SK-N-SH (cell line): Measurements from ENCODE around the gene ESRRA. TPM values are rescaled to one million over a fixed set of nuclear protein-coding genes. Genes with fewer than 3 reads are reported as not detected.

ENCODE experiments used
- CTCF ChIA-PET: fragments of 300-600, 350-600 bp; formaldehyde crosslinking; extraction: SDS; loops from one replicate; lab custom pipeline; 2021; lab: Yijun Ruan, JAX
- POLR2A ChIA-PET: fragments of 350-600 bp; sonication (Branson Sonifier 250); formaldehyde crosslinking; extraction: SDS; loops from one replicate; lab custom pipeline; 2020; ENCODE audit warnings: antibody characterized with exemption, inconsistent platforms; lab: Yijun Ruan, JAX
- DNase-seq: peaks from one replicate; pipeline ENCODE4 v3.0.0; 2012
- H2AFZ ChIP-seq: fragments of 200-600 bp; sonication (generic); 2 replicates; pipeline ENCODE4 v1.8.1; 2016; ENCODE audit warnings: antibody characterized with exemption, mild to moderate bottlenecking, low read depth
- H3F3A ChIP-seq: fragments of 200-600 bp; sonication (generic); replicated peaks from 2 replicates; pipeline ENCODE3; 2016; ENCODE audit warnings: antibody characterized with exemption, mild to moderate bottlenecking; ENCODE audit not compliant: insufficient read depth
- H3K27ac ChIP-seq, 2 experiments: fragments of 200-500 bp in 1 of 2; fragments of 200-600 bp in 1 of 2; sonication (Bioruptor generic) in 1 of 2; sonication (generic), shearing (Covaris generic) in 1 of 2; 2 replicates each; pipeline versions ENCODE4 v1.5.1 to v1.6.1; 2014 to 2016; ENCODE audit warnings: low read depth in 2 of 2, inconsistent platforms in 1 of 2, low read length in 1 of 2, mild to moderate bottlenecking in 1 of 2, mixed read lengths in 1 of 2
- H3K27me3 ChIP-seq: fragments of 200-600 bp; sonication (generic), shearing (Covaris generic); 2 replicates; pipeline ENCODE4 v1.6.1; 2016; ENCODE audit warnings: mixed run types; ENCODE audit not compliant: insufficient read depth
- H3K36me3 ChIP-seq, 2 experiments: fragments of 200-500 bp in 1 of 2; fragments of 200-600 bp in 1 of 2; sonication (Bioruptor generic) in 1 of 2; sonication (generic) in 1 of 2; replicated peaks in 1 of 2; 2 replicates each; pipeline versions ENCODE3 to v1.5.1; 2014 to 2016; ENCODE audit warnings: low read length in 1 of 2, mild to moderate bottlenecking in 1 of 2; ENCODE audit not compliant: insufficient read depth in 2 of 2, control insufficient read depth in 1 of 2
- H3K4me1 ChIP-seq, 2 experiments: fragments of 200-500 bp in 1 of 2; fragments of 200-600 bp in 1 of 2; sonication (Bioruptor generic) in 1 of 2; sonication (generic), shearing (Covaris generic) in 1 of 2; 2 replicates each; pipeline versions ENCODE4 v1.5.1 to v1.6.1; 2014 to 2016; ENCODE audit warnings: low read depth in 1 of 2, low read length in 1 of 2, mixed run types in 1 of 2; ENCODE audit not compliant: insufficient read depth in 2 of 2, control insufficient read depth in 1 of 2
- H3K4me2 ChIP-seq: fragments of 200-600 bp; sonication (generic), shearing (Covaris generic); 2 replicates; pipeline ENCODE4 v1.6.1; 2017; ENCODE audit warnings: mixed run types
- H3K4me3 ChIP-seq, 2 experiments: fragments of 200-500 bp in 1 of 2; fragments of 200-600 bp in 1 of 2; sonication (Bioruptor generic) in 1 of 2; sonication (generic), shearing (Covaris generic) in 1 of 2; 2 replicates each; pipeline versions ENCODE4 v1.5.1 to v1.8.1; 2014 to 2016; ENCODE audit warnings: low read depth in 2 of 2, inconsistent platforms in 1 of 2, low read length in 1 of 2, mild to moderate bottlenecking in 1 of 2, mixed read lengths in 1 of 2, moderate library complexity in 1 of 2
- H3K79me2 ChIP-seq: fragments of 200-600 bp; sonication (generic); 2 replicates; pipeline ENCODE4 v1.8.1; 2017; ENCODE audit warnings: mild to moderate bottlenecking; ENCODE audit not compliant: insufficient read depth
- H3K9ac ChIP-seq: fragments of 200-600 bp; sonication (generic); 2 replicates; pipeline ENCODE4 v1.6.1; 2017; ENCODE audit warnings: mixed run types
- H3K9me2 ChIP-seq: fragments of 200-600 bp; sonication (generic); 2 replicates; pipeline ENCODE4 v1.6.1; 2017; ENCODE audit warnings: mixed run types
- H3K9me3 ChIP-seq: fragments of 200-600 bp; sonication (generic); 2 replicates; pipeline ENCODE4 v1.6.1; 2017; ENCODE audit warnings: mixed run types, mild to moderate bottlenecking, moderate library complexity
- H4K20me1 ChIP-seq: fragments of 200-600 bp; sonication (generic); 2 replicates; pipeline ENCODE4 v1.6.1; 2017; ENCODE audit warnings: mild to moderate bottlenecking, mixed run types; ENCODE audit not compliant: insufficient read depth
- EP300 ChIP-seq, 2 experiments: IDR thresholded peaks; 2 replicates each; pipeline versions ENCODE4 v1.4.0 to v1.6.1; 2012; ENCODE audit warnings: borderline replicate concordance in 1 of 2, low read depth in 1 of 2, low read length in 1 of 2
- FOSL2 ChIP-seq: IDR thresholded peaks from 2 replicates; pipeline ENCODE4 v1.4.0; 2012; ENCODE audit warnings: low read depth, mild to moderate bottlenecking, moderate library complexity, borderline replicate concordance
- FOXJ3 ChIP-seq: sonication (generic); formaldehyde crosslinking; IDR thresholded peaks from 2 replicates; pipeline ENCODE4 v1.5.1; 2020; ENCODE audit warnings: mild to moderate bottlenecking, missing genetic modification reagents
- GATA2 ChIP-seq: sonication (generic); formaldehyde crosslinking; IDR thresholded peaks from 2 replicates; pipeline ENCODE4 v1.5.0; 2020; ENCODE audit warnings: mild to moderate bottlenecking, missing genetic modification reagents
- JUND ChIP-seq: IDR thresholded peaks from 2 replicates; pipeline ENCODE4 v1.4.0; 2012
- MEF2A ChIP-seq: IDR thresholded peaks from 2 replicates; pipeline ENCODE4 v1.4.0; 2012; ENCODE audit warnings: low read depth, borderline replicate concordance
- MXI1 ChIP-seq: IDR thresholded peaks from 2 replicates; pipeline ENCODE4 v1.6.1; 2012; ENCODE audit warnings: mild to moderate bottlenecking, low read depth, low read length, improper control_type of control experiment
- NFIC ChIP-seq: IDR thresholded peaks from 2 replicates; pipeline ENCODE4 v1.4.0; 2012; ENCODE audit warnings: borderline replicate concordance
- POLR2AphosphoS5 ChIP-seq: IDR thresholded peaks from 2 replicates; pipeline ENCODE4 v1.6.1; 2012; ENCODE audit warnings: low read depth, low read length
- RCOR1 ChIP-seq: fragments of 150-350 bp; IDR thresholded peaks from 2 replicates; pipeline ENCODE4 v1.6.1; 2017; ENCODE audit warnings: antibody characterized with exemption, low read length
- SMC3 ChIP-seq: IDR thresholded peaks from 2 replicates; pipeline ENCODE4 v1.6.1; 2012; ENCODE audit warnings: low read depth, low read length, improper control_type of control experiment
- TAF1 ChIP-seq: IDR thresholded peaks from 2 replicates; pipeline ENCODE4 v1.6.1; 2012; ENCODE audit warnings: low read depth, mild to moderate bottlenecking, low read length, moderate library complexity, borderline replicate concordance
- TCF12 ChIP-seq: IDR thresholded peaks from 2 replicates; pipeline ENCODE4 v1.4.0; 2012
- TEAD4 ChIP-seq: IDR thresholded peaks from 2 replicates; pipeline ENCODE4 v1.4.0; 2012; ENCODE audit warnings: mild to moderate bottlenecking, borderline replicate concordance; ENCODE audit not compliant: insufficient read depth
- YY1 ChIP-seq: IDR thresholded peaks from 2 replicates; pipeline ENCODE4 v1.4.0; 2012; ENCODE audit warnings: low read depth, mild to moderate bottlenecking
- WGBS: methylation state at CpG from one replicate; pipeline ENCODE4 v1.1.6; 2017; ENCODE audit warnings: low lambda C conversion rate; 5-methylcytosine and 5-hydroxymethylcytosine counted together
- polyA plus RNA-seq, 3 experiments: library from polyadenylated mRNA; depleted of rRNA; stranded (reverse); fragments of >200 nt; gene quantifications; 2 replicates each; pipeline ENCODE4 v1.2.3, GENCODE V29; 2012
- TF ChIP-seq, protein P1 (sequence below): IDR thresholded peaks from 2 replicates; pipeline ENCODE4 v1.6.1; 2012; ENCODE audit warnings: mild to moderate bottlenecking, low read depth, low read length, moderate library complexity
- TF ChIP-seq, protein P2 (sequence below): IDR thresholded peaks from 2 replicates; pipeline ENCODE4; 2012
- TF ChIP-seq, protein P3 (sequence below): fragments of 200-600 bp; sonication (generic); IDR thresholded peaks from 2 replicates; pipeline ENCODE4 v1.6.1; 2017; ENCODE audit warnings: antibody characterized with exemption, mild to moderate bottlenecking, moderate library complexity

Gene ESRRA
- polyA plus RNA-seq, 1 of the 3 experiments (the other 2 are of a cell fraction), result 27.8 TPM

DNA sequence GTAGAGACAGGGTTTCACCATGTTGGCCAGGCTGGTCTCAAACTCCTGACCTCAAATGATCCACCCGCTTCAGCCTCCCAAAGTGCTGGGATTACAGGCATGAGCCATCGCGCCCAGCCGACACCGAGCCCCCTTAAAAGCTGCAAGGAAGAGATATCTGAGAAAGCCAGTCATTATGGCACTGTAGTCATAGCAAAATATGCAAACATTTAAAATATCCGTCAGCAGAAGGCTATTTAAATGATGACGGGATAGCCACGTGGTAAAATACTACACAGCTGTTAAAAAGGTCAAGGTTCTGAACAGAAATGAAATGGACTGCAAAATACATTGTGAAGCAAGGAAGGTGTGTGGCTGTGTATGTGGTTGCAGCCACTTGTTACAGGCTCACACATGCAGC lies 28.2 kb downstream of the ESRRA start (continued):
- TF ChIP-seq, protein P1, sequence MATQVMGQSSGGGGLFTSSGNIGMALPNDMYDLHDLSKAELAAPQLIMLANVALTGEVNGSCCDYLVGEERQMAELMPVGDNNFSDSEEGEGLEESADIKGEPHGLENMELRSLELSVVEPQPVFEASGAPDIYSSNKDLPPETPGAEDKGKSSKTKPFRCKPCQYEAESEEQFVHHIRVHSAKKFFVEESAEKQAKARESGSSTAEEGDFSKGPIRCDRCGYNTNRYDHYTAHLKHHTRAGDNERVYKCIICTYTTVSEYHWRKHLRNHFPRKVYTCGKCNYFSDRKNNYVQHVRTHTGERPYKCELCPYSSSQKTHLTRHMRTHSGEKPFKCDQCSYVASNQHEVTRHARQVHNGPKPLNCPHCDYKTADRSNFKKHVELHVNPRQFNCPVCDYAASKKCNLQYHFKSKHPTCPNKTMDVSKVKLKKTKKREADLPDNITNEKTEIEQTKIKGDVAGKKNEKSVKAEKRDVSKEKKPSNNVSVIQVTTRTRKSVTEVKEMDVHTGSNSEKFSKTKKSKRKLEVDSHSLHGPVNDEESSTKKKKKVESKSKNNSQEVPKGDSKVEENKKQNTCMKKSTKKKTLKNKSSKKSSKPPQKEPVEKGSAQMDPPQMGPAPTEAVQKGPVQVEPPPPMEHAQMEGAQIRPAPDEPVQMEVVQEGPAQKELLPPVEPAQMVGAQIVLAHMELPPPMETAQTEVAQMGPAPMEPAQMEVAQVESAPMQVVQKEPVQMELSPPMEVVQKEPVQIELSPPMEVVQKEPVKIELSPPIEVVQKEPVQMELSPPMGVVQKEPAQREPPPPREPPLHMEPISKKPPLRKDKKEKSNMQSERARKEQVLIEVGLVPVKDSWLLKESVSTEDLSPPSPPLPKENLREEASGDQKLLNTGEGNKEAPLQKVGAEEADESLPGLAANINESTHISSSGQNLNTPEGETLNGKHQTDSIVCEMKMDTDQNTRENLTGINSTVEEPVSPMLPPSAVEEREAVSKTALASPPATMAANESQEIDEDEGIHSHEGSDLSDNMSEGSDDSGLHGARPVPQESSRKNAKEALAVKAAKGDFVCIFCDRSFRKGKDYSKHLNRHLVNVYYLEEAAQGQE, result no peak
- no peak for TF ChIP-seq YY1
- no peak for TF ChIP-seq NFIC
- TF ChIP-seq TCF12, result no peak
- no peak for TF ChIP-seq POLR2AphosphoS5
- TF ChIP-seq RCOR1, result no peak

DNA sequence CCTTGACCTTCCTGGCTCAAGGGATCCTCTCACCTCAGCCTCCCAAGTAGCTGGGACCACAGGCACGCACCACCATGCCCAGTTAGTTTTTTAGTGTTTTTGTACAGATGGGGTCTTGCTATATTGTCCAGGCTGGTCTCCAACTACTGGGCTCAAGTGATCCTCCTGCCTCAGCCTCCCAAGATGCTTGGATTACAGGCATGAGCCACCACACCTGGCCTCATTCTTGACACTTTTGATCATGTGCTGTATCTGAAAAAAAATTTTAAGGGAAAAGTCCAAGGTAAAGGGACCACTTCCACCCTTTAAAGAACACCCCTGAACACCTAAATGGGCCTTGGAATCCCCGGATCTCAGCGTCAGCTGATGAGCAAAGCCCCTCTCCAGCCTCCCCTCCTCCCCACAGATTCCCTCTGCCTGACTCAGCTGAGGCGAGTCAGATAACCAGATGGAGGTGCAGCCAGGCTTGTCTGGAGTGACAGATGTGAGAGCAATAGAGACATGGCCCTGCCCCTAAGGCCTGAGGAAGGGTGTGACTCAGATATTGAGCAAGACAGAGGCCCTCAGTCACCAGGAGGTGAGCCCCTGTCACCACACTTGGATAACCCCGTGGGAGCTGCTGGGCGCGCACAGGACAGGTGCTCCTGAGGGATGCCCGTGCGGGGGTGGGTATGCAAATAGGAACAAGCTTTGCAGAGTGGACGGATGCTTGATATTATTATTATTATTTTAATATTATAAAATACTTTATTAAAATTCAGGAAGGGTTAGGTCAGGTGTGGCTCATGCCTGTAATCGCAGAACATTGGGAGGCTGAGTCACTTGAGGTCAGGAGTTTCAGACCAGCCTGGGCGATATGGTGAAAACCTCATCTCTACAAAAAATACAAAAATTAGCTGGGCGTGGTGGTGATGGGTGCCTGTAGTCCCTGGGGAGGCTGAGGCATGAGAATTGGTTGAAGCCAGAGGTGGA lies 29.7 kb downstream of the ESRRA start:
- H2AFZ ChIP-seq, result no peak overlapping the region; the same call in 1 of the 2 replicates
- no peak overlapping the region for H3K27ac ChIP-seq
- no peaks in the 10 kb centered on the region for H3K36me3 ChIP-seq
- peaks cover 10% of the 10 kb centered on the region for H3F3A ChIP-seq
- H4K20me1 ChIP-seq, result no peaks in the 10 kb centered on the region
- H3K4me1 ChIP-seq, result peaks cover 4 to 6% of the 10 kb centered on the region in 2 experiments; a peak in 2 of 4 replicates
- H3K9ac ChIP-seq, result no peak overlapping the region
- no peaks in the 10 kb centered on the region for H3K79me2 ChIP-seq
- peak; percentile 69 for DNase-seq
- WGBS, result 48% methylated on average over 12 of the region's 13 CpGs
- H3K9me3 ChIP-seq, result no peaks in the 10 kb centered on the region
- no peaks in the 10 kb centered on the region for H3K9me2 ChIP-seq
- ChIA-PET CTCF (interaction anchor here (1.3 kb wide), 1 partner anchor 31 kb away, joined by 6 read pairs; no protein-coding TSS in a partner anchor), POLR2A (interaction anchor here (1.3 kb wide), 1 partner anchor 18 kb away, joined by 4 read pairs; the partner anchor contains the start of gene TRMT112)
- H3K4me2 ChIP-seq, result no peak overlapping the region; the same call in 1 of the 2 replicates
- no peak overlapping the region for H3K4me3 ChIP-seq
- H3K27me3 ChIP-seq, result no peaks in the 10 kb centered on the region
- no peak for TF ChIP-seq SMC3
- TF ChIP-seq TEAD4, result peak; percentile 72
- TF ChIP-seq TAF1, result no peak
- TF ChIP-seq, protein P2, sequence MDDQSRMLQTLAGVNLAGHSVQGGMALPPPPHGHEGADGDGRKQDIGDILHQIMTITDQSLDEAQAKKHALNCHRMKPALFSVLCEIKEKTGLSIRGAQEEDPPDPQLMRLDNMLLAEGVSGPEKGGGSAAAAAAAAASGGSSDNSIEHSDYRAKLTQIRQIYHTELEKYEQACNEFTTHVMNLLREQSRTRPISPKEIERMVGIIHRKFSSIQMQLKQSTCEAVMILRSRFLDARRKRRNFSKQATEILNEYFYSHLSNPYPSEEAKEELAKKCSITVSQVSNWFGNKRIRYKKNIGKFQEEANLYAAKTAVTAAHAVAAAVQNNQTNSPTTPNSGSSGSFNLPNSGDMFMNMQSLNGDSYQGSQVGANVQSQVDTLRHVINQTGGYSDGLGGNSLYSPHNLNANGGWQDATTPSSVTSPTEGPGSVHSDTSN, result peak; percentile 95
- TF ChIP-seq EP300 (IDR thresholded peaks at IDR 0.05; ENCODE audit: borderline replicate concordance in 1 of 2, low read depth in 1 of 2, low read length in 1 of 2), result peak in 1 of 2 experiments; percentile 31; a peak in 1 of 4 replicates
- no peak for TF ChIP-seq FOXJ3 (CRISPR knock-in tag)
- peak; percentile 26; the same call in 1 of the 2 replicates for TF ChIP-seq POLR2AphosphoS5
- TF ChIP-seq JUND, result peak; percentile 90
- TF ChIP-seq YY1, result no peak
- TF ChIP-seq MEF2A, result no peak
- TF ChIP-seq GATA2 (CRISPR knock-in tag), result no peak
- peak; percentile 91 for TF ChIP-seq FOSL2
- TF ChIP-seq, protein P1, result no peak
- TF ChIP-seq NFIC, result no peak
- TF ChIP-seq MXI1, result no peak
- TF ChIP-seq, protein P3, sequence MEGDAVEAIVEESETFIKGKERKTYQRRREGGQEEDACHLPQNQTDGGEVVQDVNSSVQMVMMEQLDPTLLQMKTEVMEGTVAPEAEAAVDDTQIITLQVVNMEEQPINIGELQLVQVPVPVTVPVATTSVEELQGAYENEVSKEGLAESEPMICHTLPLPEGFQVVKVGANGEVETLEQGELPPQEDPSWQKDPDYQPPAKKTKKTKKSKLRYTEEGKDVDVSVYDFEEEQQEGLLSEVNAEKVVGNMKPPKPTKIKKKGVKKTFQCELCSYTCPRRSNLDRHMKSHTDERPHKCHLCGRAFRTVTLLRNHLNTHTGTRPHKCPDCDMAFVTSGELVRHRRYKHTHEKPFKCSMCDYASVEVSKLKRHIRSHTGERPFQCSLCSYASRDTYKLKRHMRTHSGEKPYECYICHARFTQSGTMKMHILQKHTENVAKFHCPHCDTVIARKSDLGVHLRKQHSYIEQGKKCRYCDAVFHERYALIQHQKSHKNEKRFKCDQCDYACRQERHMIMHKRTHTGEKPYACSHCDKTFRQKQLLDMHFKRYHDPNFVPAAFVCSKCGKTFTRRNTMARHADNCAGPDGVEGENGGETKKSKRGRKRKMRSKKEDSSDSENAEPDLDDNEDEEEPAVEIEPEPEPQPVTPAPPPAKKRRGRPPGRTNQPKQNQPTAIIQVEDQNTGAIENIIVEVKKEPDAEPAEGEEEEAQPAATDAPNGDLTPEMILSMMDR, result no peak
- peak; percentile 91 for TF ChIP-seq TCF12
